ENCODE results near the gene CERS3.

Gene CERS3

DNA sequence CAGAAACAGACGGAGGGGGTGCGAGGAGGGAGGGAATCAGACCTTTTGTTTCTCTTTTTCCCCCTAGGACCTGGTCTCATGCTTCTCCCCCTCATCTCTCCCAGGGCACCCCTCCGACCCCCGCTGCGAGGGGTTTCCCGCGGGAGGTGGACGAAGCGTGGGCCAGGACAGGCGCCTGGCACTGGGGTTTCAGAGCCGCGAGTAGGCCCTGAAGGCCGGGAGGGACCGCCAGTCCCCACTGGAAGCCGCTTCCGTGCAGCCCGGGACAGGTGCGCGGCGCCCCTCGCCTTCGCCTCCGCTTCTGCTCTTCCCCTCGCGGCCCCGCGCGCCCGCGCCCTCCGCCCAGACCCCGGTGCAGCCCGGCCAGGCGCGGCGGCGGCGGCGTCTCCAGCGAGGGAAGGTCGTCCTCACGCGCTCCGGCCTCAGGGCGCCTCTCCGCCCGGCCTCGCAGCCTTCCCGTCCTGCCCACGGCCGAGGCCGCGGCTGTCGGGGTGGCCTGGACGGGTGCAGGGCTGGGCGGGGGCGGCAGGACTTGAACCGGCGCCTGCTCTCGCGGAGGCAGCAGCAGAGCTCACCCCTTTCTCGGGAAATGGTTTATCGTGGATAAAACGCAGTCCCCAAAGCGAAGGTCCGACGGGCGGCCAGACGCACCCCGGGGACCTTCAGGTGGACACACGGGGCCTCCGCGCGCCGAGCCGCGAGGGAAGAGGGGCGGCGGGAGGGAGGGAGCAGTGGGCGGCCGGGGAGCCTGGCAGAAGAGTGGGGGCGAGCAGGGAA, 155.4 kb downstream of the CERS3 start:
- DNase-seq: no peak

DNA sequence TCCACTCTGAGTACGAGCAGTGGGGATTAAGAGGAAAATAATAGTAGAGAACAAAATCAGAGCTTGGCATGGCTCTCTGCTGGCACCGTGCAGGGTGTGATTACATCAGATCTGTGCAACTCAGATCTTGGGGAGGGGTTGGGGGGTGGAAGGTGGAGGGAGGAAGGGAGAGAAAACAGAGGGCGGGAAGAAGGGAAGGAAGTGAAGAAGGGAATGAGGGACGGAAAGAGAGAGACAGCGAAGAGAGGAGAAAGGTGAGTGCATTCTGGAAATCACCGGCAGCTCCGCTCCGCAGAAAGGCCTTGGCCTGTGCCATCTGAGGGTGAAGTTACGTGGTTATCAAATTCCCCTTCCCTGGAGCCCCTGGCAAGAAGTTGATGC, 156.0 kb downstream of the CERS3 start:
- DNase-seq: no peak

DNA sequence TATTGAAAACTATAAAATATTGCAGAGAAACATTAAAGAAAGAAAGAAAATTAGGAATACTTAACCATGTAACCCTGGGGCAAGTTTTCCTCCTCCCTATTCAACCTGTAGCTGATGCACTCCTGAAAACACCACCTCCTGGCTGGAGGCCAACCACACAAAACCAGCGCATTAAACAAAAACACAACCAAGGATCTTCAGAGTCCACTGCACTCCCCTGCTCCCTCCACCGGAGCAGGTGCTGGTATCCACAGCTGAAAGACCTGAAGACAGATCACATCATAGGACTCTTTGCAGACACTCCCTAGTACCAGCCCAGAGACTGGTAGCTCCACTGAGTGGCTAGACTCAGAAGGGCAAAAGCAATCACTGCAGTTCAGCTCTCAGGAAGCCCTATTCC, 173.4 kb downstream of the CERS3 start:
- DNase-seq: no peak

DNA sequence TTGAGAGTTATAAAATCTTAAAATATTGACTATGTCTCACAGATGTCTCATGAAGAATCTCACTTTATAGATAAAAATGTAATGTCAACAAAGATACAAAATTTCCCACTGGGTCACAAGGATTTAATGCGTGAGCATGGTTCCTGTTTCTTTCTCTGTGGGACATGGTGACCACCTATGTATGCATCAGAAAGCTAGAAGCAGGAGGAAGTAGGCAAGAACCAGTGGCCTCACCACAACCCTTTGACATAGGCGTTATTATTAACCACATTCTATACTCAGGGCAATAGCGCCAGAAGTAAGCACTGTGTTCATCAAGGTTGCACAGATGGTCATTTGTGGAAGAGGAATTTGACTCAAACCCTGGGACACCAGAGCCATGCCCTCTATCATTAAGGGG, 175.3 kb downstream of the CERS3 start:
- no peak for DNase-seq

- DNase-seq: peak; percentile 51
Measured at GRCh38 chr15:100350434-100351226, 178.1 kb downstream of the CERS3 start.
